ENCODE results near the gene ZBTB25.

The ZBTB25 gene

GRCh38 chr14:64506721-64507120 is 3.1 kb upstream of the ZBTB25 start:
- TF ChIP-seq TOX (CRISPR knock-in tag; IDR thresholded peaks at IDR 0.05; ENCODE audit: borderline replicate concordance) (no peak), ISL1 (CRISPR knock-in tag; IDR thresholded peaks at IDR 0.05) (no peak), CSDC2 (CRISPR knock-in tag; IDR thresholded peaks at IDR 0.05) (no peak), CSRNP3 (CRISPR knock-in tag; IDR thresholded peaks at IDR 0.05) (no peak), GLIS3 (CRISPR knock-in tag; IDR thresholded peaks at IDR 0.05) (no peak), PPARA (CRISPR knock-in tag; IDR thresholded peaks at IDR 0.05; ENCODE audit: borderline replicate concordance) (no peak), ZFP3 (CRISPR knock-in tag; IDR thresholded peaks at IDR 0.05) (no peak), ZNF8 (CRISPR knock-in tag; IDR thresholded peaks at IDR 0.05) (no peak), ESRRG (CRISPR knock-in tag; IDR thresholded peaks at IDR 0.05) (no peak)
- no peak for ATAC-seq

- peak; percentile 28 for ATAC-seq
- TF ChIP-seq OSR1 (CRISPR knock-in tag; IDR thresholded peaks at IDR 0.05) (no peak), ESRRG (CRISPR knock-in tag; IDR thresholded peaks at IDR 0.05) (no peak), ZNF8 (CRISPR knock-in tag; IDR thresholded peaks at IDR 0.05) (no peak), ZFP30 (CRISPR knock-in tag; IDR thresholded peaks at IDR 0.05) (no peak), PATZ1 (CRISPR knock-in tag; IDR thresholded peaks at IDR 0.05; ENCODE audit: borderline replicate concordance) (no peak), ISL1 (CRISPR knock-in tag; IDR thresholded peaks at IDR 0.05) (no peak), BACH2 (CRISPR knock-in tag; IDR thresholded peaks at IDR 0.05; ENCODE audit: borderline replicate concordance) (no peak), TCF4 (CRISPR knock-in tag; IDR thresholded peaks at IDR 0.05; ENCODE audit: borderline replicate concordance) (no peak), POU6F1 (CRISPR knock-in tag; IDR thresholded peaks at IDR 0.05; ENCODE audit: borderline replicate concordance, low read depth) (no peak), PPARA (CRISPR knock-in tag; IDR thresholded peaks at IDR 0.05; ENCODE audit: borderline replicate concordance) (no peak), ZC3H10 (CRISPR knock-in tag; IDR thresholded peaks at IDR 0.05) (no peak), TOX (CRISPR knock-in tag; IDR thresholded peaks at IDR 0.05; ENCODE audit: borderline replicate concordance) (no peak), CSDC2 (CRISPR knock-in tag; IDR thresholded peaks at IDR 0.05) (no peak; the same call in 1 of the 2 replicates), ZFP3 (CRISPR knock-in tag; IDR thresholded peaks at IDR 0.05) (no peak), GLIS3 (CRISPR knock-in tag; IDR thresholded peaks at IDR 0.05) (no peak), ARNTL (CRISPR knock-in tag; IDR thresholded peaks at IDR 0.05; ENCODE audit: borderline replicate concordance, low read depth) (no peak), ZNF70 (CRISPR knock-in tag; IDR thresholded peaks at IDR 0.05) (no peak), SNAI2 (CRISPR knock-in tag; IDR thresholded peaks at IDR 0.05) (no peak; the same call in 1 of the 2 replicates)
- TF ChIP-seq, protein P1, sequence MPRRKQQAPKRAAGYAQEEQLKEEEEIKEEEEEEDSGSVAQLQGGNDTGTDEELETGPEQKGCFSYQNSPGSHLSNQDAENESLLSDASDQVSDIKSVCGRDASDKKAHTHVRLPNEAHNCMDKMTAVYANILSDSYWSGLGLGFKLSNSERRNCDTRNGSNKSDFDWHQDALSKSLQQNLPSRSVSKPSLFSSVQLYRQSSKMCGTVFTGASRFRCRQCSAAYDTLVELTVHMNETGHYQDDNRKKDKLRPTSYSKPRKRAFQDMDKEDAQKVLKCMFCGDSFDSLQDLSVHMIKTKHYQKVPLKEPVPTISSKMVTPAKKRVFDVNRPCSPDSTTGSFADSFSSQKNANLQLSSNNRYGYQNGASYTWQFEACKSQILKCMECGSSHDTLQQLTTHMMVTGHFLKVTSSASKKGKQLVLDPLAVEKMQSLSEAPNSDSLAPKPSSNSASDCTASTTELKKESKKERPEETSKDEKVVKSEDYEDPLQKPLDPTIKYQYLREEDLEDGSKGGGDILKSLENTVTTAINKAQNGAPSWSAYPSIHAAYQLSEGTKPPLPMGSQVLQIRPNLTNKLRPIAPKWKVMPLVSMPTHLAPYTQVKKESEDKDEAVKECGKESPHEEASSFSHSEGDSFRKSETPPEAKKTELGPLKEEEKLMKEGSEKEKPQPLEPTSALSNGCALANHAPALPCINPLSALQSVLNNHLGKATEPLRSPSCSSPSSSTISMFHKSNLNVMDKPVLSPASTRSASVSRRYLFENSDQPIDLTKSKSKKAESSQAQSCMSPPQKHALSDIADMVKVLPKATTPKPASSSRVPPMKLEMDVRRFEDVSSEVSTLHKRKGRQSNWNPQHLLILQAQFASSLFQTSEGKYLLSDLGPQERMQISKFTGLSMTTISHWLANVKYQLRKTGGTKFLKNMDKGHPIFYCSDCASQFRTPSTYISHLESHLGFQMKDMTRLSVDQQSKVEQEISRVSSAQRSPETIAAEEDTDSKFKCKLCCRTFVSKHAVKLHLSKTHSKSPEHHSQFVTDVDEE (CRISPR knock-in tag; IDR thresholded peaks at IDR 0.05) = no peak
- TF ChIP-seq, protein P2, sequence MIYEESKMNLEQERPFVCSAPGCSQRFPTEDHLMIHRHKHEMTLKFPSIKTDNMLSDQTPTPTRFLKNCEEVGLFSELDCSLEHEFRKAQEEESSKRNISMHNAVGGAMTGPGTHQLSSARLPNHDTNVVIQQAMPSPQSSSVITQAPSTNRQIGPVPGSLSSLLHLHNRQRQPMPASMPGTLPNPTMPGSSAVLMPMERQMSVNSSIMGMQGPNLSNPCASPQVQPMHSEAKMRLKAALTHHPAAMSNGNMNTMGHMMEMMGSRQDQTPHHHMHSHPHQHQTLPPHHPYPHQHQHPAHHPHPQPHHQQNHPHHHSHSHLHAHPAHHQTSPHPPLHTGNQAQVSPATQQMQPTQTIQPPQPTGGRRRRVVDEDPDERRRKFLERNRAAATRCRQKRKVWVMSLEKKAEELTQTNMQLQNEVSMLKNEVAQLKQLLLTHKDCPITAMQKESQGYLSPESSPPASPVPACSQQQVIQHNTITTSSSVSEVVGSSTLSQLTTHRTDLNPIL (CRISPR knock-in tag; IDR thresholded peaks at IDR 0.05; ENCODE audit: low read depth) = no peak
These were observed 1.5 kb upstream of the ZBTB25 start for GRCh38 chr14:64504897-64505794.
